K562 (cell line): ENCODE results near the gene SHROOM3. TPM values are rescaled to one million over a fixed set of nuclear protein-coding genes. Genes with fewer than 3 reads are reported as not detected.

Experiments
- ATAC-seq: fragments of 200-7000 bp; cut with Tn5 transposase; 3 replicates; pipeline ENCODE4 v1.9.1; 2020; ENCODE audit warnings: moderate library complexity
- BruUV-seq: library from RNA; stranded (reverse); fragments of 400-500 nt; replicated peaks from 2 replicates; lab custom pipeline; 2021; lab: Mats Ljungman, UMichigan
- CTCF ChIA-PET: fragments of 300-600 bp; formaldehyde crosslinking; extraction: SDS; loops from one replicate; lab custom pipeline; 2021; ENCODE audit warnings: low intra/inter-chr PET ratio; lab: Yijun Ruan, JAX
- POLR2A ChIA-PET: fragments of 300-600, 350-650 bp; sonication (Branson Sonifier 250); formaldehyde crosslinking; extraction: SDS; loops from one replicate; lab custom pipeline; 2021; ENCODE audit warnings: antibody characterized with exemption, inconsistent platforms; lab: Yijun Ruan, JAX
- DNase-seq, 4 experiments: peaks; one replicate each; pipeline versions ENCODE4 v3.0.0 to v3.0.0-alpha.2; 2011 to 2018; ENCODE audit warnings: low spot score in 3 of 4, mixed read lengths in 3 of 4; ENCODE audit errors: extremely low read depth in 1 of 4
- FAIRE-seq: peaks from 2 replicates; lab custom pipeline; 2011; peaks lifted over from hg19 to GRCh38; lab: Jason Lieb, UNC
- H2AFZ ChIP-seq: 2 replicates; pipeline ENCODE4 v1.6.0; 2011; ENCODE audit warnings: low read depth, low read length, control low read depth, inconsistent platforms
- H3K27ac ChIP-seq: fragments of 200-600 bp; 3 replicates; pipeline ENCODE4 v1.8.0; 2011; ENCODE audit warnings: low read depth, mild to moderate bottlenecking, control low read depth, inconsistent platforms, low read length, moderate library complexity, mixed read lengths; ENCODE audit errors: extremely low read depth
- H3K27me3 ChIP-seq, 2 experiments: fragments of 300-600 bp in 1 of 2; 2 replicates in 1 of 2; 3 replicates in 1 of 2; pipeline versions ENCODE4 v1.6.0 to v1.8.0; 2011; ENCODE audit warnings: inconsistent platforms in 2 of 2, low read length in 2 of 2, mild to moderate bottlenecking in 1 of 2, mixed read lengths in 1 of 2, moderate library complexity in 1 of 2; ENCODE audit not compliant: control insufficient read depth in 2 of 2, insufficient read depth in 2 of 2
- H3K36me3 ChIP-seq: fragments of 300-600 bp; 3 replicates; pipeline ENCODE4 v1.8.0; 2011; ENCODE audit warnings: mild to moderate bottlenecking, low read length, inconsistent platforms; ENCODE audit not compliant: control insufficient read depth, insufficient read depth
- H3K4me1 ChIP-seq, 2 experiments: fragments of 200-600 bp in 1 of 2; replicated peaks in 1 of 2; 2 replicates in 1 of 2; 3 replicates in 1 of 2; pipeline versions ENCODE4 v1.5.1 to v1.8.0; 2011; ENCODE audit warnings: inconsistent platforms in 2 of 2, low read length in 2 of 2, mild to moderate bottlenecking in 1 of 2, mixed read lengths in 1 of 2, moderate library complexity in 1 of 2; ENCODE audit not compliant: control insufficient read depth in 2 of 2, insufficient read depth in 2 of 2
- H3K4me2 ChIP-seq: 2 replicates; pipeline ENCODE4 v1.6.1; 2011; ENCODE audit warnings: low read length, control low read depth, inconsistent platforms, mixed read lengths; ENCODE audit not compliant: insufficient read depth
- H3K4me3 ChIP-seq: fragments of 200-600 bp; sonication (generic), shearing (Covaris generic); 2 replicates; pipeline ENCODE4 v1.5.1; 2016; ENCODE audit warnings: control low read depth, inconsistent platforms
- H3K79me2 ChIP-seq: fragments of 200-600 bp; 3 replicates; pipeline ENCODE4 v1.8.0; 2011; ENCODE audit warnings: low read length, inconsistent platforms; ENCODE audit not compliant: control insufficient read depth, insufficient read depth
- H3K9ac ChIP-seq, 2 experiments: 2 replicates each; pipeline versions ENCODE4 v1.6.0 to v1.6.1; 2011; ENCODE audit warnings: low read depth in 2 of 2, low read length in 2 of 2, control low read depth in 1 of 2, inconsistent platforms in 1 of 2, mild to moderate bottlenecking in 1 of 2, mixed read lengths in 1 of 2; ENCODE audit not compliant: insufficient read depth in 1 of 2
- H3K9me1 ChIP-seq: one replicate; pipeline ENCODE4 v1.6.0; 2011; ENCODE audit warnings: inconsistent platforms, mild to moderate bottlenecking, low read length, moderate library complexity; ENCODE audit not compliant: control insufficient read depth, insufficient read depth
- H3K9me3 ChIP-seq: replicated peaks from 2 replicates; pipeline ENCODE4 v1.5.1; 2011; ENCODE audit warnings: low read depth, low read length, inconsistent platforms; ENCODE audit not compliant: control insufficient read depth, insufficient read depth
- H4K20me1 ChIP-seq: replicated peaks from 2 replicates; pipeline ENCODE4 v1.6.1; 2011; ENCODE audit warnings: low read length, inconsistent platforms, mixed read lengths; ENCODE audit not compliant: control insufficient read depth, insufficient read depth
- ESRRB ChIP-seq: fragments of 250-450 bp; sonication (Bioruptor Pico); IDR thresholded peaks from 2 replicates; pipeline ENCODE4 v1.5.0; 2020; ENCODE audit warnings: mild to moderate bottlenecking, moderate library complexity, borderline replicate concordance
- RAD21 ChIP-seq, 2 experiments: fragments of 250-450 bp in 1 of 2; fragments of 450-650 bp in 1 of 2; sonication (Bioruptor Pico) in 1 of 2; formaldehyde crosslinking in 1 of 2; IDR thresholded peaks in 1 of 2; conservative IDR thresholded peaks in 1 of 2; 2 replicates each; pipeline versions ENCODE4 v1.4.0 to v1.8.0; 2020 to 2022; ENCODE audit warnings: mild to moderate bottlenecking in 2 of 2, moderate library complexity in 1 of 2
- RBM14 ChIP-seq: fragments of 200-400 bp; formaldehyde crosslinking; IDR thresholded peaks from 2 replicates; pipeline ENCODE4 v1.6.1; 2018; ENCODE audit warnings: low read depth, mild to moderate bottlenecking, low read length, moderate library complexity, borderline replicate concordance; ENCODE audit not compliant: insufficient read depth
- WGBS: fragments of 100-300 bp; shearing (Covaris generic); methylation state at CpG from one replicate; pipeline ENCODE4 v1.1.6; 2016; ENCODE audit warnings: low coverage, mixed read lengths; ENCODE audit not compliant: insufficient coverage; ENCODE audit errors: missing lambda C conversion rate; 5-methylcytosine and 5-hydroxymethylcytosine counted together
- in situ Hi-C: fragments of 300-500 bp; cut with MboI; formaldehyde crosslinking; loops from 4 replicates; pipeline ENCODE4 v1.15.0; 2018; ENCODE audit warnings: inconsistent platforms, mixed read lengths
- intact Hi-C: fragments of 100-400 bp; cut with micrococcal nuclease; formaldehyde crosslinking; loops from 2 replicates; pipeline ENCODE4 v1.14.2; 2022
- polyA plus RNA-seq, 8 experiments: library from polyadenylated mRNA; depleted of rRNA in 4 of 8; stranded (reverse) in 5 of 8; unstranded in 3 of 8; fragments of >200 nt; fragmentation: Nextera tagmentation in 2 of 8; fragmentation: Illumina TruSeq in 1 of 8; extraction: Ambion mirVana in 2 of 8; extraction: Trizol in 1 of 8; gene quantifications; 2 replicates each; pipeline versions ENCODE4 v1.2.1 to v1.2.3, GENCODE V29; 2011 to 2014; ENCODE audit warnings: inconsistent platforms in 1 of 8, missing spikeins in 1 of 8
- total RNA-seq, 7 experiments: library from RNA; depleted of rRNA in 6 of 7; stranded (reverse); fragments of >200 nt in 6 of 7; fragmentation: Illumina TruSeq in 2 of 7; extraction: Trizol in 2 of 7; gene quantifications; 2 replicates each; pipeline versions ENCODE4 v1.2.1 to v1.2.3, GENCODE V29; 2011 to 2021; ENCODE audit warnings: low replicate concordance in 1 of 7
- TF ChIP-seq, protein P1 (sequence below): fragments of 250-450 bp; sonication (Bioruptor Pico); IDR thresholded peaks from 2 replicates; pipeline ENCODE4 v1.4.0; 2020; ENCODE audit warnings: mild to moderate bottlenecking, moderate library complexity, borderline replicate concordance

The SHROOM3 gene
- total and polyA plus RNA-seq, 9 of the 15 experiments (the other 6 are each of a cell fraction or from before 2014, with no cell fraction given): 0.01 to 0.07 TPM; not detected in 7

DNA sequence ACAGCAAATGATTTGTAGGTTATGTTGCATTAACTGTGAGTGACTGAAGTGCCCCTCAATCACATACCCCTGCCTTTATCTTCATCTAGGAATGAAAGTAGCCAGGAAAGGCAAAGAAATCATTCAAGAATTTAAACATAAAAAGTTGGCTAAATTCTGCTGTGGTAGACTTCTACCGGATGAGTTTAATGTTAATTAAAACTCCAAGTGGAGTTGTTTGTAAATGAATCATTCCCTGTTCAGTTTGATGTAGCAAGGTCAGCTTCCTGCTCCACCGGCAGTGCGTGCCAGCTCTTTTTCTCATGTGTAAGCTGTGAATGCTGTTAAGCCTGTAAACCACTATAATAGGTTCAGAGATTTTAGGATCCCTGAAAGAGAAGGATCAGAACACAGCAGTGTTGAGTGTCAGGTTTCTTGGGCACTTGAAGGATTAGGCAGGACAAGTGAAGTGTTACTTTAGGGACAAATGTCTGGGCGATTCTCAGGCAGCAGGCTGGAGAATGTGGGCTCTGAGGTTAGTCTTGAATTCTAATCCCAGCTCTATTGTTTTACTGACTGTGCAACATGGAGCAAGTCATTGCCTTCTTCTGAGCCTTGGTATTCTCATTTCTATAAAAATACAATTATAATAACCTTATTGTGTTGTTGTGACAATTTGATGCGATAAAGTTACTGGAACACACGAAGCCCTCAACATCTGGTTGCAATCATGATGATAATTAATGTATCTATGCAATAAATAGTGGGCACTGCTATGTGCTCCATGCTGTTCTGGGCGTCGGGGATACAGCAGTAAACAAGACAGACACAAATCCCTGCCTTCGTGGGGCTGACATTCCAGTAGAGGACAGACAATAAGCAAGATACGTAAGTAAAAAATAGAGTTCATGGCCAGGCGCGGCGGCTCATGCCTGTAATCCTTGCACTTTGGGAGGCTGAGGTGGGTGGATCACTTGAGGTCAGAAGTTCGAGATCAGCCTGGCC is 112.0 kb downstream of the SHROOM3 start:
- H3K4me1 ChIP-seq: no peaks in the 10 kb centered on the region
- intact Hi-C loops (no loop called here), in situ Hi-C loops (no loop called here)
- H4K20me1 ChIP-seq: 0 out of 2 replicates have a peak, but pooled peaks cover 3% of the 10 kb centered on the region
- no peak for DNase-seq
- H3K4me3 ChIP-seq: no peak overlapping the region
- FAIRE-seq: no peak
- no peak for ATAC-seq
- ChIA-PET CTCF (no interaction called here), POLR2A (interaction anchor here (0.7 kb wide), 1 partner anchor 121 kb away, joined by 3 read pairs; no protein-coding TSS in a partner anchor)
- WGBS: under 1% methylated on average over 14 of the region's 14 CpGs
- no peak overlapping the region for H3K9ac ChIP-seq
- H3K9me1 ChIP-seq: no peaks in the 10 kb centered on the region
- H3K79me2 ChIP-seq: no peaks in the 10 kb centered on the region
- H3K4me2 ChIP-seq: no peak overlapping the region
- no peaks in the 10 kb centered on the region for H3K36me3 ChIP-seq
- TF ChIP-seq, protein P1, sequence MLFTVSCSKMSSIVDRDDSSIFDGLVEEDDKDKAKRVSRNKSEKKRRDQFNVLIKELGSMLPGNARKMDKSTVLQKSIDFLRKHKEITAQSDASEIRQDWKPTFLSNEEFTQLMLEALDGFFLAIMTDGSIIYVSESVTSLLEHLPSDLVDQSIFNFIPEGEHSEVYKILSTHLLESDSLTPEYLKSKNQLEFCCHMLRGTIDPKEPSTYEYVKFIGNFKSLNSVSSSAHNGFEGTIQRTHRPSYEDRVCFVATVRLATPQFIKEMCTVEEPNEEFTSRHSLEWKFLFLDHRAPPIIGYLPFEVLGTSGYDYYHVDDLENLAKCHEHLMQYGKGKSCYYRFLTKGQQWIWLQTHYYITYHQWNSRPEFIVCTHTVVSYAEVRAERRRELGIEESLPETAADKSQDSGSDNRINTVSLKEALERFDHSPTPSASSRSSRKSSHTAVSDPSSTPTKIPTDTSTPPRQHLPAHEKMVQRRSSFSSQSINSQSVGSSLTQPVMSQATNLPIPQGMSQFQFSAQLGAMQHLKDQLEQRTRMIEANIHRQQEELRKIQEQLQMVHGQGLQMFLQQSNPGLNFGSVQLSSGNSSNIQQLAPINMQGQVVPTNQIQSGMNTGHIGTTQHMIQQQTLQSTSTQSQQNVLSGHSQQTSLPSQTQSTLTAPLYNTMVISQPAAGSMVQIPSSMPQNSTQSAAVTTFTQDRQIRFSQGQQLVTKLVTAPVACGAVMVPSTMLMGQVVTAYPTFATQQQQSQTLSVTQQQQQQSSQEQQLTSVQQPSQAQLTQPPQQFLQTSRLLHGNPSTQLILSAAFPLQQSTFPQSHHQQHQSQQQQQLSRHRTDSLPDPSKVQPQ (CRISPR knock-in tag): no peak
- TF ChIP-seq ESRRB (CRISPR knock-in tag): no peak
- TF ChIP-seq RBM14: no peak
- no peak for TF ChIP-seq RAD21 (CRISPR knock-in tag; conservative IDR thresholded peaks at IDR 0.05 in 1 of 2, IDR thresholded peaks at IDR 0.05 in 1 of 2)
- no peaks in the 10 kb centered on the region for H3K9me3 ChIP-seq
- no TSS peak for BruUV-seq
- peaks cover 12 to 18% of the 10 kb centered on the region in 2 experiments for H3K27me3 ChIP-seq
- no peak overlapping the region for H2AFZ ChIP-seq
- H3K27ac ChIP-seq: no peak overlapping the region
